GM19467 (cell line): ENCODE results near the gene UBALD1.
"Not testable (repeated sequence)": the region's sequence is repeated elsewhere in the genome, so short reads cannot be mapped to it uniquely, and the experiment has no call there.

ENCODE experiments used
- ATAC-seq: cut with Tn5 transposase; IDR thresholded peaks from one replicate; pipeline ENCODE4 v1.9.1; 2021; ENCODE audit warnings: mild to moderate bottlenecking, moderate library complexity; ENCODE audit not compliant: unreplicated experiment

The UBALD1 gene

DNA sequence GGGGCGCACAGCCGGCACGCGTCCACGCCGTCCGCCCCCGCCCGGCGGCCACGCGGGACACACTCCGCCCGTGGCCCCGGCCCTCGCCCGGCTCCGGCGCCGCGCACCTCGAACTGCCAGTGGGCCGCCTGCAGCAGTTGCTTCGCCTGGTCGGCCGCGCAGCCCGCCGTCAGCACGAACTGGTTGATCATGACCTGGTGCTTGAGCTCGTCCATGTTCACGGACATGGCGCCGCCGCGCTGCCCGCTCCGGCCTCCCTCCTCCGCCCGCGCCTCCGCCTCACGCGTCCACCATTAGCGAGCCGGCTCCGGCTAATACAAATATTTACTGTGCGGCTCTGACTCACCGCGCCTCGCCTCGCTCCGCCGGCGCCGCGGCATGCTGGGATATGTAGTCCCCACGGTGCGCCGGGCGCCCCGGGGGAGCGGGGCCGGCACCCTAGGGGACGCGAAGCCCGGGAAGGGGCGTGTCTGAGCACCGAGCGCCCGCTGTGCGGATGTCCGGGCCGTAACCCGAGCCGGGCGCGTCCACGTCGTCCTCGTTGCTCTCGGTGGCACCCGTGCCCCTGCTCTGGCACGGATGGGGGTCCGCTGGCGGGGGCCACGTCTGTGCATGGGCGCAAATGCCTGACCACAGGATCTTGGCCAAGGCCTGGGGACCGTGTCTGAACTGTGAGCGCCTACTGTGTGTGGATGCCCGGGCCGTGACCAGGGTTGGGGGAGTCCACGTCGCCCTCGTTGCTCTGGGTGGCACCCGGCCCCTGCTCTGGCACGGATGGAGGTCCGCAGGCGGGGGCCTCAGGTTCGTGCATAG lies at the start of gene UBALD1:
Gene UBALD1, minus strand, starts transcription at position 318 of the 813 bp plus-strand sequence. Its CDS starts 91 bp downstream, at position 227.
- ATAC-seq = peak; percentile 48

DNA sequence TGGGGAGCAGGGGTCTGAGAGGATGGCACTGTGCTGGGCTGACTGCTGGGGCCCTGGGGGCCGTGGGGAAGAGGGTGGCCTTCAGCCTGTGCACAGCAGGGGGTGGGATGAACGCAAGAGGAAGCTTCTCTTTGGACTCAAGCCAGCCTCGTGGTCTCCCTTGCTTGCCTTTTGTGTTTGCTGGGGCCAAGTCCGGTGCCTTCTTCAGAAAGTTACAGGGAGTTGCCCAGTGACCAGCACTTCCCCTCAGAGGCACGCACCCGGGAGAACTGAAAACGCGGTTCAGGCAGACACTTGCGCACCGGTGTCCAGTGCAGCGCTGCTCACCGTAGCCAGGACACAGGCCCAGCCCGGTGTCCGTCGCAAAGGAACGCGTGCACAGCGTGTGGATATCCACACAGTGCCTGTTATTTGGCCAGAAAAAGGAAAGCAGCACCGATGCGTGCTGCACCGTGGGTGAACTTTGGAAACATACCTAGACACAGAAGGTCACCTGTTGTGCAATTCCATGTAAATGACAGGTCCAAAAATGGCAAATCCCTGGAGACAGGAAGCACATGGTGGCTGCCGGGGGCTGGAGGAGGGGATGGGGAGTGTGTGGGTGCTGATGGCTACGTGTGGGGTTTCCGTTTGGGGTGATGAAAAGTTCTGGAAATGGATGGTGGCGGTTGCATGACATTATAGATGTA lies 49.2 kb upstream of the UBALD1 start:
- no peak for ATAC-seq

DNA sequence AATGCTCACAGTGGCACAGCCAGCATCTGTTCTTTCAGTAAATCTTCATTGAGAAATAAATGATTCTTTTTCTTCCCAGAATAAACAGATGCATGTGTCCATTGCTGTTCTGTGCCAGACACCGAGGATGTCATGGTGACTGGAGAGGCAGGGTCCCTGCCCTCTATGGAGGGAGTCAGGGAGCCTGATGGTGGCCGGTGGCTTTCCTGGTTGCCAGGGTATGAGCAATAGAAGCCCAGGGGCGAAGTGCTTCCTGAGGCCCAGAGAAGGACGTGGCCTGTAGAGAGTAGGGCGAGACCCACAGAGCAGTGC lies 48.7 kb upstream of the UBALD1 start:
- ATAC-seq = no peak

DNA sequence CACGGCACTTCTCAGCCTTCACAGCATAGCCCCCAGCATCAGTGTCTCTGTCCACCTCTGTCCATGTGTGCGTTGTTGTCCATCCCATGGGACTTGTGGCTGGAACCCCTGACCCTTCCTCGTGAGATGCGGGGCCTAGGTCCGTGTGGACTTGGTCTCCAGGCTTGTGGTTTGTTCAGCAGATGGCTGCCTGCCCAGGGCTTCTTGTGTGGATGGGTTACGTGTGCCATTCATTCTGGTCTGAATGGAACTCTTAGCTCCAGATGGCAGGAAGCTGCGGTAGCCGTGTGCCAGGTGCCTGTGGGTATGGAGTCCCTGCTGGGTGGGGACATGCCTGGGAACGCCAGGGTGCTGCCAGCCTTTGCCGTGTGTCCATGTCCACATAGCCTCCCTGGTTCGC lies 47.0 kb upstream of the UBALD1 start:
- no peak for ATAC-seq

DNA sequence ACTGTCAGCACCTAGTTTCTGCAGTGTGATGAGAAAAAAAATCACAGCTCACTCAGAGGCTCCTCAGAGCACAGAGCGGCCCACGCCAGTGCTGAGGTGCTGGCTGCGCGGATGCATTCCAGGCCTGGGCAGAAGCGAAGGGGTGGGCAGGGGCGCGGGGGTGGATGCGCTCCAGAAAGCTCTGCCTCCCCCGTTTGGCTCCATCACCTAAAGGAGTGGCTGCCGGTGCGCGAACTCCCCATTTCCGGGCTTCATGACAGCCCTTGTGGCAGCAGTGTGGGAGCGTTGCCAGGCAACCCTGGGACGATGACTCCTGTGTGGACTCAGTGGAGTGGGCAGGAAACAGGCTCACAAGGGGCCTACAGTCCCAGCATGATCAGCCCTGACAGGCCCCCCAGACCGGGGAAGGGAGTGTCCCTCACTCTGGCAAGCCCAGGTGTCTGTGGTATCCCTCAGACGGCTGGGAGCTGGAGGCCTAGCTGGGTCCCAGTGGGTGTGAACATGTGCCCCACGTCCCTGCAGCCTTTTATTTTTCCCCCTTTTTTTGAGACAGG lies 45.8 kb upstream of the UBALD1 start:
- no peak for ATAC-seq

DNA sequence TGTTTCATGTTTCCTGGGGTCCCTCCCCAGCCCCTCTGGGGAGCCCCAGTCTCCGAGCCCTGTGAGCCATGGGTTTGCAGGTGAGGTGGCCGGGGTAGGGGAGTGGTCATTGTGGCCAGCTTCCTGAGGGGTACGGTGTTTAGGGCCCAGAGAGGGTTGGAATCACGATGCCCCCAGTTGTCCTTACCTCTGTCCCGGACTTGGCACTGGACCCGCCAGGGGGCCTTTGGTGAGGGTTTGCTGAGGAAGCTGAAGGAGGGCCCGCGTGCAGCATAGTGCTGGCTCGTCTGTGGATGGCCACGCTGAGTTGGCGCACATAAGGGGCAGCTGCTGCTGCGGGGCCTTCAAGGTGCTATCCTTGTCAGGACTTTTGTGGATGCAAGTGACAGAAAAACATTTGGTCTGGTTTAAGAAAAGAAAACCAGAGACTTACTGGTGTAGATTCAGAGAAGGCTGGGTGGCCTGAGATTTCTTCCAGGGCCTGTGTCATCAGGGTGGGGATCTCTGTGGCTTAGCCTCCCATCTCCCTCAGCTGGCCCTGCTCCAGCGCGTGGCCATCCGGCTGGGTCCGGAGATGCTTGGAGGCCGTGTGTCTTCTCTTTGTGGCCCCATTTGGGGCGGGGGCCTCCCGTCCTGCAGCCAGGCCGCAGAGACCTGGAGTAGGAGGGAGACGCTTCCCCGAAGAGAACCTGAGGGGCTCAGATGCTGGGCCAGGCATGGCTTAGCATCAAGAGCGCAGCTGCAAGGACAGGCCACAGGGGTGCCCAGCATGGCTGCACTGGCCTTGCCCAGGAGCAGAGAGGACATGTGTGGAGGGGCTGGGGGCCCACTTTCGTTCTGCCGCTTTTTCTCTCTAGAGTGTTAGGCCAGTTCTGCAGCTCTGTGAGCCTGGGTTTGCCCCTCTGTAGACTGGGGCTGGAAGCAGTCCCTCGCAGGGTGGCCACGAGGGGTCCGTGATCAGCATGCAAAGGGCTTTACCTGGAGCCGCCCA lies 45.0 kb upstream of the UBALD1 start:
- no peak for ATAC-seq

DNA sequence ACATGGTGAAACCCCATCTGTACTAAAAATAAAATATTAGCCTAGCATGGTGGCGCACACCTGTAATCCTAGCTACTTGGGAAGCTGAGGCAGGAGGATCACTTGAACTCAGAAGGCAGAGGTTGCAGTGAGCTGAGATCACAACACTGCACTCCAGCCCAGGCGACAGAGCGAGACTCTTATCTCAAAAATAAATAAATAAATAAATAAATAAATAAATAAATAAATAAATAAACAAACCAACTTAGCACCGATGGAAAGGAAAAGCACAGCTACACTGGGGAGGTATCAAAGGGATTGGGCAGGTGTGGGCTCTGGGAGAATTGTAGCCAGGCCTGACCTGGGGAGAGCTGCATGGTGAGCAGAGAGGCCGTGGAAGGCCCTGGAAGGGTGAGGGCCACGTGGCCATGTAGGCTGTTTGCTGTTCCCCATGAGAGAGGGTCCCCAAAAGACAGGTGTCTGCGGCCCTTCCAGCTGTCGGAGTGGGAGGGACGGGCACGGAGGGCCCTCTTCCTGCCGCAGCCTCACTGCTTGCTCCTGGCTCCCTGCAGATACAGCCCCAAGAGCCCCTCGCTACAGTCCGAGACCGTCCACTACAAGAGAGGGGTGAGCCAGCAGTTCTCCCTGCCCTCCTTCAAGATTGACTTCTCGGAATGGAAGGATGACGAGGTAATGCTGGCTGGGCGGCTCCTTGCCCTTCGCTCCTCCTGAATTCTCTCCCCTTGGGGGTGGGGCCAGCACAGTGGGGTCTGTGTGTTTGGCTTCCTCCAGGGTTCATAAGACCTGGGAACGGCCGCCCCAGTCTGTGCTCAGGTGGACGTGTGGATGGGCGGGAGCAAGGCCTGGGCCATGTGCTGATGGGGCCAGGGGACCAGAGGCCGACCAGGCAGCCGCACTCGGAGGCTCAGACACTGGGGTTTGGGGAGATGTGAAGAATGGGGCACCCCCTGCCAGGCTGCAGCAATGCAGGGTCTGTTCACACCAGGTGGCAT lies 42.3 kb upstream of the UBALD1 start:
- no peak for ATAC-seq

DNA sequence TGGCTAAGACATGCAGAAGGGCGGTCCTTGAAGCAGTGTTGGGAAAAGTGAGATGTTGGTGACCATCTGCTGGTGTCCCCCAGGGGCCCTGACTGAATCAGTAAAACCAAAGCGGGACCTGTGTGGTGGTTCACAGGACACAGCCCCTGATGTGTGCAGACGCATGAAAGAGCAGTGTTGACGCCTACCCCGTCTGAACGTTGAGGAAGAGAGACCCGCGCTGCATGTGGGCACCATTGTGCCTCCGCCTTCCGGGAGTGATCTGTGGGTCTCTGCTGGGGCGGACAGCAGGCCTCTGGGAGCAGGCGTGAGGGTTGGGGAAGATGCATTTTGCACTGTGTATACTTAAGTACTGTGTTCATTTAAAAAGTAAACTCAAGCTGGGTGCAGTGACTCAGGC lies 41.5 kb upstream of the UBALD1 start:
- ATAC-seq = no peak

DNA sequence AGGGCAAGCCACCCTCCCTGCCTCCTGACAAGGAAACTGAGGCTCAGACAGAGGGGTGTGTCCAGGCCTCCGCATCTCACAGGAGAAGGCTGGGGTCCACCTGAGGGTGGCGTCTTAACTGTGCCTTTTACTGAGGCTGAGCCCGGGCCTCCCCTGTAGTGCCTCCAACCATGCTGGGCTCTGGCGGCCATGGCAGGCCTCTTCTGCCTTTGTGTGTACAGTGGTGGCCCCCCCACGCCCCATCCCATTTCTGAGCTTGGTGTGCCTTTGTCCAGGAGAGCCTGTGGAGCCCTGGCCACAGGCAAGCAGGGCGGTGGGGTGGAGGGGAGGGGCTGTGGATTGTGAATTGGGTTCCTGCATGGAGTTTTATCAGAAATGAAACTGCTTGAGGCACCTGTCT lies 41.1 kb upstream of the UBALD1 start:
- ATAC-seq = no peak

DNA sequence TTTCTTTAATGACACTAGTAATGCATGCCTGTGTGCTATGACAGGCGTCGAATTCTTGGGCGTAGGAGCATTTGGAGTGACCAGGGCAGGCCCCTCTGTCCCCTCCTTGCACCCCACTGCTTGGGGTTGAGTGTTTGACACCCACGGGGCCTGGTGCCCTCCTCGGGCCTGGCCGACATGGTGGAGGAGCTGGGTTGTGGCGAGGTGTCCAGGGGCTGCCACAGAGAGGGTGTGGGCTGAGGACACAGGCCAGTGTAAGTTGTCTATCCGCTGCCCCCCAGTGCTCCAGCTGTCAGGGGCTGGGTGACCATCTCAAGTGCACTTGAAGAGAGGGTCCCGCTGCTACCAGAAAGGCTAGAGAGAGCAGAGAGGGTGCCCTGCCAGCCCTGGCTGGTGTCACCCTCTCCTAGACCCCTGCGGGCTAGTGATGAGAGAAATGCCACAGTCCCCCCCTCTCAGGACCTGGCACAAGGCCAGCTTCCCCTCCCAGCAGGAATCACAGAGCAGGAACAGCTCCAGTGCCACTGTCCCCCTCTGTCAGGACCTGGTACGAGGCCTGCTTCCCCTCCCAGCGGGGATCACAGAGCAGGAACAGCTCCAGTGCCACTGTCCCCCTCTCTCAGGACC lies 40.4 kb upstream of the UBALD1 start:
- no peak for ATAC-seq

DNA sequence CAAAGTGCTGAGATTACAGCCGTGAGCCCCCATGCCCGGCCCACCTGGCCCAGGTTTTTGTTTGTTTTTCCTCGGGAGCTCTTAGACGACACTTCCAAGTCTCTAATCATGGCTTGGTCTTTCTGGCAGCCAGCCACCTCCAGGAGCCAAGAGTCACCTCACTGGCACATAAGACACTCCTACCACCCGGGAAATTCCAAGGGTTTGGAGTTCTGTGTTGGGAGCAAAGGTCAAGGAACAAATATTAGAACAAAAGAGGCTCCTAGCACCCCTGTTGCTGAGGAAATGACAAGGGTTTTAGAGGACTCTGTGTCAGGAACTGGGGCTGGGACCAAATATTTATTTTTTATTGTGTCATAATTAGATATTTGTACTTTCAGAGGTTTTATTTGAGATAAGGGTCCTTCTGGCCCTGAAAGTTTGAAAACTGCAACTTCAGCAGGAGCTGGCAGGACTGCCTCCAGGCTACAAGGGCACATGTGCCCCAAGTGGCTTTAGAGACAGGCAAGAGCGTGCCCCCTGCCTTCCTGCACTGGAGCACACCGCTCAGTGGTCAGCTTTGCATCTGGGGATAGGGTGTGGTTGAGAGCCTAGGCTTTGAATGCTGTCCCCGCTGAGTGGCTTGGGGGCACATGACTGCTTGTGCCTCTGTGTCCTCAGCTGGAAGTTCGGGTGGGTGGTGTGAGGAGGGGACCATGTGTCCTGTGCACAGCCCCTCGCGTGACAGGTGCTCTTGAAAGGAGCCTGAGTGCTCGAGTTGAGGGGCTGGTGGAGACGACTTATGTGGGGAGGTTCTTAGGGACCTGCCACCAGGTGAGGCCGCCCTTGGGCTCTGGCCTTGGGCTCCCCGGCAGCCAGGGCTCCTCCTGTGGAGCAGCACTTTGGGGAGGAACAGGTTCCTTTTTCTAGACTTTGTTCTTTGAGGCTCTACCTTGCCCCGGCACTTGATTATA lies 39.6 kb upstream of the UBALD1 start:
- no peak for ATAC-seq

DNA sequence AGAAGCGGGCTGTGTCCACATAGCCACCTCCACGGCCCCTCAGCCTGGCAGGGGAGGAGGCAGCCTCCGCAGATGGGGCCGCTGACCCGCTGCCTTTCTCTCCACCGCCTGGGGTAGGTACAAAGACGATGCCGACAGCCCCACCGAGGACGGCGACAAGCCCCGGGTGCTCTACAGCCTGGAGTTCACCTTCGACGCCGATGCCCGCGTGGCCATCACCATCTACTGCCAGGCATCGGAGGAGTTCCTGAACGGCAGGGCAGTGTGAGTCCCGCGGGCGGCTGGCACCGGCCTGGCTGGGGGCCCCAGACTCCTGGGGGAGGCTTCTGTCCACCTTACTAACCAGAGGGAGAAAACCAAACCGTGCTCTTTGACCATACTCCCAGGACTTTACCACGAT lies 37.9 kb upstream of the UBALD1 start:
- ATAC-seq = no peak

DNA sequence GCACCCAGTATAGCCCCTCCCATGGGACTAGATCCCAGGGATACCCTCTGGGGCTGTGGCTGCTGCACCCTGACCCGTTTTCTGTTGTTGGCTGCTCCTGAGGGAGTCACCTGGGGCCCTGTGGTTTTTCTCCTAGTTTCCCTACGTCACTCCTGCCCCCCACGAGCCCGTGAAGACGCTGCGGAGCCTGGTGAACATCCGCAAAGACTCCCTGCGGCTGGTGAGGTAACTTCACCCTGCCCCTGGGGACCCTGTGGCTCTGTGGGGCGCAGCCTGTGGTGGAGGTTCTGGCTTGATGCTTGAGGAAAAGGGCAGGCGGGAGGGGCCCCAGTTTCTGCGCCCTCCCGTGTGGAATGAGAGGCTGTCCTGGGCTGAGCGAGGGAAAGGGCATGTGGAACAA lies 37.1 kb upstream of the UBALD1 start:
- no peak for ATAC-seq

DNA sequence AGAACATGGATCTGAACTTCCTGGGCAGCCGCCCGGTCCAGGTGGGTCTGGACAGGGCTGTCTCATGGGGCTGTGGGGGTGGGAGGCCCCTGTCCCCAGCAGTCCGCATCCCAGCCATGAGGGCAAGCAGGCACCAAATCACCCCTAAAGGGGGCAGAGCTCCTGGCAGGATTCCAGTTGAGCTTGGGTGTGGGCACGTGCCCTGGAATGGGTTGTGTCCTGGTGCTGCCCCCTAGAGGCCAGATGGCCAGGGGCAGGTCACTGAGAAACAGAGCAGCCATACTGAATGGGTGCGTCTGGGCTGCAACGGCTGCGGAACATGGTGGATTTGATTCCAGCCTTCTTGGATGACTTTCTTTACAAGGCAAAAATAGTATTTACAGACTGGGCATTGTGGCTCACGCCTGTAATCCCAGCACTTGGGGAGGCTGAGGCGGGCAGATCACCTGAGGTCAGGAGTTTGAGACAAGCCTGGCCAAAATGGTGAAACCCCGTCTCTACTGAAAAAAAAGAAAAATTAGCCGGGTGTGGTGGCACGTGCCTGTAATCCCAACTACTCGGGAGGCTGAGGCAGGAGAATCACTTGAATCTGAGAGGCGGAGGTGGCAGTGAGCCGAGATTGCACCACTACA lies 35.9 kb upstream of the UBALD1 start:
- ATAC-seq = not testable (repeated sequence)

DNA sequence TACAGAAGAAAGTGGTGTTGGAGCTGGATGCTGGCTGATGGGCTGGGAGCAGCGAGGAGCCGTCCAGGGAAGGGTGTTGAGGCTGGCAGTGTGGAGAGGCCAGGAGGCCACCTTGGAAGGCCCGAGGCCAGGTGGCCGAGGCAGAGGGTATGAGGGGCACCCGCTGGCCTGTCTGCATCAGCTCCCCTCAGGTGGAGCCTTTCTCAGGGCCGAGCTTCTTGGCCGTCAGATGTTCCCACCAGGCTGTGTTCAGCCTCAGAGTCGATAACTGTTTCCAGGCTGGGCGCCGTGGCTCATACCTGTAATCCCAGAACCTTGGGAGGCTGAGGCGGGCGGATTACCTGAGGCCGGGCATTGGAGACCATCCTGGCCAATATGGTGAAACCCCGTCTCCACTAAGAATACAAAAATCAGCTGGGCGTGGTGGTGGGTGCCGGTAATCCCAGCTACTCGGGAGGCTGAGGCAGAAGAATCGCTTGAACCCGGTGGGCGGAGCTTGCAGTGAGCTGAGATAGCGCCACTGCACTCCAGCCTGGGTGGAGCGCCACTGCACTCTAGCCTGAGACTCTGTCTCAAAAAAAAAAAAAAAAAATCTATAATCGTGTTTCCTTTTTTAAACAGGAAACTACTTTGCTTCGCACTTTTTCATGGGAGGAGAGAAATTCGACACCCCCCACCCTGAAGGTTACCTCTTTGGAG lies 35.2 kb upstream of the UBALD1 start:
- ATAC-seq = no peak

DNA sequence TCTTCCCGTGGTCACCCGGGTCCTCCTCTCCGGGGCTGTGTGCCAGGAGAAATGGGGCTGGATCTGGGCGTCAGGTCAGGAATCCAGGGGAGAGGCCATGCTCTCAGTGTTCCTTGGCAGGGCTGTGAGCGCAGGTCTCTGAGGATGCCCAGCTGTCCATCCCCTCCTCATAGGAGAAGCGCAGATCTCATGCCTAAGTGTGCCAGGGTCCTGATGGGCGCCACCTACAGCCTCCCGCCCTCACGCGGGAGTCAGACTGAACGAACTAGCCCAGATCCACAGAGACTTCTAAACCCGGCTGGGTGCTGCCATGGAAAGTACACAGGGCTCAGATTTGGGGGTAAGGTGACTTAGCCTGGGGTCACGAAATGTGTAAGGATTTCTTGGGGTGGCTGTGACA lies 34.2 kb upstream of the UBALD1 start:
- ATAC-seq = no peak

DNA sequence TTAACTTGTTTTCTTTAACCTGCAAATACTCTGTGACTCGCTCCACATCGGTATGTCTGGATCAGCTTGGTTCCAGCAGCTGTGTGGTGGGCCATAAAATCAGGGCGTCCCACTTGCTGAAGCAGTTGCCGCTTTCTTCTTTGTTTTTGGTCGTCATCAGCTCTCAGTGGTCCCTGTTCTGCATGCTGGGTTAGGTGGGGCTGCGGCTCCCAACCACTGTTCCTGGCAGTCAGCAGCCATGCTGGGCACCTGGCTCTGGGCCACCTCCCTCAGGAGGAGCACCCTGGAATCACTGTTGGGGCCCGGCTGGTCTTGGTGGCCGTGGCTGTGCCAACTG lies 32.9 kb upstream of the UBALD1 start:
- no peak for ATAC-seq
